HUES64 (cell line): Measurements from ENCODE around the gene ZNF184.
A peak's percentile ranks its signal among the peaks of the same experiment; 100 is the strongest.

ENCODE experiments used
- H3K27ac ChIP-seq: 2 replicates; pipeline ENCODE4 v1.7.0; 2013; ENCODE audit warnings: low read depth, low read length, inconsistent platforms
- H3K27me3 ChIP-seq: 2 replicates; pipeline ENCODE4 v1.6.1; 2013; ENCODE audit warnings: mild to moderate bottlenecking, low read length; ENCODE audit not compliant: insufficient read depth
- H3K36me3 ChIP-seq: 2 replicates; pipeline ENCODE4 v1.6.1; 2013; ENCODE audit warnings: mild to moderate bottlenecking, low read length; ENCODE audit not compliant: insufficient read depth
- H3K4me1 ChIP-seq: 2 replicates; pipeline ENCODE4 v1.6.1; 2013; ENCODE audit warnings: mild to moderate bottlenecking, low read length, moderate library complexity; ENCODE audit not compliant: insufficient read depth
- H3K4me3 ChIP-seq: 2 replicates; pipeline ENCODE4 v1.5.1; 2013; ENCODE audit warnings: mild to moderate bottlenecking, low read length, moderate library complexity
- H3K9ac ChIP-seq: 2 replicates; pipeline ENCODE4 v1.6.1; 2013; ENCODE audit warnings: mild to moderate bottlenecking, low read depth, low read length
- H3K9me3 ChIP-seq: 2 replicates; pipeline ENCODE4 v1.6.1; 2013; ENCODE audit warnings: low read depth, low read length; ENCODE audit not compliant: insufficient read depth
- WGBS: fragments of 150-250, 120-280 bp; methylation state at CpG from one replicate; pipeline ENCODE4 v1.1.7; 2013; ENCODE audit warnings: missing lambda C conversion rate; 5-methylcytosine and 5-hydroxymethylcytosine counted together

The ZNF184 gene

DNA sequence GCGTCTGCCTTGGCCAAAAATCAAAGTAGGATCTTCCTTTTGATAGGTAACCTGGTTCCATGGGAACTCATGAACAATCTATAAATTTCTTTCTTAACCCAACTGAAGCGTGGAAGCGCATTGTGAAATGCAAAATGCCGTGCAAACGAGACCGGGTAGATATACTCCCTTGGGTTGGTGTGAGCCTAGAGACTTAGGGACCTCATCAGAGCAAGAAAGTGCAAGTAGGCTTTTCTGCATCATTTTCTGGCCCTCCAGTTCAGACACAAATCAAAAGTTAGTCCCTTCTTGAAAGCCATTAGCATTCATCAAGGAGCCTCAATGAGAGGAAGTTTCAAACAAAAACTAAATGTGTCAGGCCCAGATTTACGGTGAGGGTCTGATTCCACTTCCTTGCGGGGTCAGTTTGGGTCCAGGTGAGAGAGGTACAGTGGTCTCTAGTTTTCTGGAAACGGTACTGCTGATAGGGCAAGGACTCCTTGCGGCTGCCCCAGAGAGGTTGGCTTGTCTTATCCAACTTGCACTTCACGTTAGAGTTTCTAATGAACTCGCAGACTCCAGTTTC lies 5.3 kb upstream of the ZNF184 start:
- 33% methylated on average over 11 of the region's 12 CpGs for WGBS
- no peaks in the 10 kb centered on the region for H3K9me3 ChIP-seq
- no peak overlapping the region for H3K27ac ChIP-seq
- H3K4me1 ChIP-seq = peaks cover 8% of the 10 kb centered on the region
- no peaks in the 10 kb centered on the region for H3K36me3 ChIP-seq
- H3K9ac ChIP-seq = no peak overlapping the region
- peak overlapping the region; percentile 88 for H3K4me3 ChIP-seq
- peaks cover 13% of the 10 kb centered on the region for H3K27me3 ChIP-seq

DNA sequence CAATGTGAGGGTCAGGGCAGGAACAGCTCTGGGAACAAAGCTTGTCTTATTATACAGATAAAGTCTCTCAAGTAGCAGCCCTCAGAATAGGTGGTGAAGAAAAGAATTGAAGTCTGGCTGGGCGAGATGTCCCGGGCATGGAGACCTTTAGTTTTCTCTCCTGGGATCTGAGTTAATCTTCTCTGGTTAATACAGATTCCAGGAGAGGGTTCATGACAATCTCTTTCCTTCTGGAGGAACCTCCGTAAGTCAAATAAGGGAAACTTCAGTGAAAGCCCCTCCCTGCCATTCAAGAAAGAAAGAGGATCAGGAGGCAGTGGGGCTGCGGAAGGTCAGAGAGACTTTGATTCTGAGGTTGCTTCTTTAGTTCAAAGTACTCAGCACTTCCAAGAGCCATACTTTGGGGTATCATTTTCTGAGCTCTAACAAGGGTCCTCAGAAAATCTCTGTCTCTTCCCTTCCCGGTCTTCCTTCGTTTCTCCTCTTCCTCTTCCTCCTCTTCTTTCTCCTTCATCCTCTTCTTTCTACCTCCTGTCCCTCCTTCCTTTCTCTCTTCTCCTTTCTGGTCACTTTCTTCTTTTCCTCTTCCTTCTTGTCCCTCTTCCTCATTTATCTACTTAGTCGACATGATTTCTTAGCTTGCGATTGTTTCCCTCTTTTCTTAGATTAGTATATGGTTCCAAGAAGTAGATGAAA lies 4.6 kb upstream of the ZNF184 start:
- no peak overlapping the region for H3K27ac ChIP-seq

DNA sequence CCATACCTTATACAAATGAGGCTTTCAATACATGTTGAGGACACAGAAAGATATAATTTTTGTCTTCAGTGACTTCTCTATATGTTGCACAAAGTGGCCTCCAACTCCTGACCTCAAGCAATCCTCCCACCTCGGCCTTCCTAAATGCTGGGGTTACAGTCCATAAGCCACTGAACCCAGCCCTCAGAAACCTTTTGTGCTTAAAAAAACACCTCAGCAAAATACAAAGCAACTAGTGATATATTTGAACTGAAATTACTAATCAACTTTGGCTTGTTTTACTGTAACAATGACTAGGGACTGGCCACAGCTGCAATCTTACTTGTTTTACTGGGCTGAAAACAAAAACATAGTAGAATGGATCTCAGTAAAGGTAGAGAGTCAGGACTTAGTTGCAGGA lies 3.2 kb upstream of the ZNF184 start:
- Histone ChIP-seq H3K4me1 (peaks cover 8% of the 10 kb centered on the region), H3K27ac (no peak overlapping the region), H3K9me3 (no peaks in the 10 kb centered on the region), H3K4me3 (no peak overlapping the region), H3K27me3 (peaks cover 13% of the 10 kb centered on the region), H3K9ac (no peak overlapping the region), H3K36me3 (no peaks in the 10 kb centered on the region)
- 93% methylated on average over 1 of the region's 1 CpG for WGBS

More for the DNA sequence above, 4.6 kb upstream of the ZNF184 start:
- no peaks in the 10 kb centered on the region for H3K9me3 ChIP-seq
- H3K9ac ChIP-seq = no peak overlapping the region
- no peaks in the 10 kb centered on the region for H3K36me3 ChIP-seq
- H3K27me3 ChIP-seq = peaks cover 13% of the 10 kb centered on the region
- H3K4me1 ChIP-seq = peaks cover 8% of the 10 kb centered on the region
- peak overlapping the region; percentile 88 for H3K4me3 ChIP-seq
- 76% methylated on average over 7 of the region's 8 CpGs for WGBS

DNA sequence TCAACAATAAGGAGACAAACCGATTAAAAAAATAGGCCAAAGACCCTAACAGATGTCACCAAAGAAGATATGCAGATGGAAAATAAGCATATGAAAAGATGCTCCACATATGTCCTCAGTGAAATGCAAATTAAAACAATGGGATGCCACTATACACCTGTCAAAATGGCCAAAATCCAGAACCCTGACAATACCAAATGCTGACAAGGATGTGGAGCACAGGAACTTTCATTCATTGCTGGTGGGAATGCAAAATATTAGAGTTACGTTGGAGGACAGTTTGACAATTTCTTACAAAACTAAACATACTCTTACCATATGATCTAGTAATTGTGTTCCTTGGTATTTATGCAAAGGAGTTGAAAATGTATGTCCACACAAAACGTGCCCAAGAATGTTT lies 1.8 kb upstream of the ZNF184 start:
- Histone ChIP-seq H3K9ac (no peak overlapping the region), H3K36me3 (peaks cover 2% of the 10 kb centered on the region; the same call in 1 of the 2 replicates), H3K4me3 (no peak overlapping the region), H3K27ac (no peak overlapping the region), H3K4me1 (peaks cover 8% of the 10 kb centered on the region), H3K9me3 (no peaks in the 10 kb centered on the region), H3K27me3 (peaks cover 13% of the 10 kb centered on the region)
- 90% methylated on average over 2 of the region's 3 CpGs for WGBS

DNA sequence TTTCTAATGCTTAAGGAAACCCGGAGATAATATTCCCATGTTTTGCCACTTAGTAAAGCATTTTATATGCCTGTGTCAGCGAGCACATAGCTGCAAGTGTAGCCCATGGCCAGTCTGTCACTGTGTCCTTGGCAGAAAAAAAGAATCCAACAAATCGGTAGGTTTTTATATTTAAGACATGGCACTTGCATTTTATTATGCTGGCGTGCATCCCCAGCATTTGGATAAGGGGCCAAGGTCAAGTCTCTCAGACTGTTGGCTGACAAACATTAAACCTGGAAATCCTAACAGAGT lies 1.2 kb upstream of the ZNF184 start:
- H3K27ac ChIP-seq = no peak overlapping the region; the same call in 1 of the 2 replicates
- 84% methylated on average over 4 of the region's 4 CpGs for WGBS
- peak overlapping the region; percentile 89 for H3K4me3 ChIP-seq
- peaks cover 4% of the 10 kb centered on the region; the same call in 1 of the 2 replicates for H3K36me3 ChIP-seq
- H3K4me1 ChIP-seq = peaks cover 8% of the 10 kb centered on the region
- H3K9ac ChIP-seq = no peak overlapping the region
- H3K27me3 ChIP-seq = peaks cover 13% of the 10 kb centered on the region
- no peaks in the 10 kb centered on the region for H3K9me3 ChIP-seq

DNA sequence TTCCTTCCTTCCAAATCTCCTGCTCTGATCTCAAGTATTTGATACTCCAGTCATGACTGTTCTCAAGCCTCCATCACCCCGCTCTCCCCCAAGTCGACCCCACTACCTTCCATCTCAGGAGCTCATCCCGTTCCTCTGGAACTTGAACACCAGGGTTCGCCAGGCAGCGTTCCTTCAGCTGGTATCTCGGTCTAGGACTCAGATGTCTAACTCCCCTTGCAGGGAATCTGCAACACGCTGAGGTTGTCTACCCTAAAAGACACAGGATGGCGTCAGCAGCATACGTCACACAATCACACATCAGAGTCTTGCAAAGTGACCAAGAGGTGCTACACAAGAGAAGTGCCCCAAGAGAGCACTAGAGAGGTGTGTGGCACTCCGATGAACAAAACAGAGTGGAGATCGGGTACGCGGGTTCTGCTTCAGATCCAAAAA lies 706 bp downstream of the ZNF184 start:
- Histone ChIP-seq H3K4me1 (0 out of 2 replicates have a peak, but pooled peaks cover 3% of the 10 kb centered on the region), H3K27me3 (0 out of 2 replicates have a peak, but pooled peaks cover 4% of the 10 kb centered on the region), H3K36me3 (peaks cover 23% of the 10 kb centered on the region), H3K9ac (peak overlapping the region; percentile 90), H3K27ac (peak overlapping the region; percentile 91), H3K9me3 (no peaks in the 10 kb centered on the region), H3K4me3 (peak overlapping the region; percentile 89)
- 3% methylated on average over 13 of the region's 13 CpGs for WGBS

DNA sequence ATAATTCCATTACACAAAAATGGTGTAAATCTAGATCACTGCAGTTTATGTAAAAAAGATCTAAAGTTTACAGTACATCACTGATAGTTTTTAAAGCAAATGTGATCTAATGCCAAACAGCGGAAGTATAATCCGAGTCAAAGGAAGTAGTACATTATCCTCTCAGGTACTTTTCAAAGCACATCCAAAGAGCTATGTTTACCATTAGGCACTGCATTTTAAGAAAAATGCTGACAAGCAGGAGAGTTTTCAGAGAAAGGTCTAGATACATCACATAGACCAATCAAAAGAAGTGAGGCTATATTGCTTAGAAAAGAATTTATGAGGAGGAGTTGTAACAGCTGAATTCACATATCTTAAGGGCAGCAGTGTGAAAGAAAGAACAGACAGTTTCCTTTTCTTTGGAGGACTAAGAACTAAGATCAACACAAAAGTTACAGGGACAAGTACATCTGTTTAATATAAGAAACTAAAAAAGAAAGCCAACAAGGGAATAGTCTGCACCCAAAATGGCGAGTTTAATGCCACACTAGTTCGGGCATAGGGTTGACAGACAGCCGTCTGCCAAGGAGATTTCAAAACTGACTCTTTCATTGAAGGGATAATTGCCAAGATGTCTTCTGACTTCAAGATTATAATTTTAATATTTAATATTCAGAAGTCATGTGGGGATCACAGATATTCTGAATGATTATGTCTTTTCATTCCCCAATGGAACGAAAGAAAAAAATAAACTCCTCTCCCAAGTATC lies 1.4 kb downstream of the ZNF184 start:
- 76% methylated on average over 6 of the region's 6 CpGs for WGBS
- Histone ChIP-seq H3K9ac (peak overlapping the region; percentile 90; the same call in 1 of the 2 replicates), H3K27me3 (no peaks in the 10 kb centered on the region), H3K4me1 (no peaks in the 10 kb centered on the region), H3K36me3 (peaks cover 30% of the 10 kb centered on the region), H3K9me3 (no peaks in the 10 kb centered on the region), H3K27ac (no peak overlapping the region), H3K4me3 (peak overlapping the region; percentile 89)

DNA sequence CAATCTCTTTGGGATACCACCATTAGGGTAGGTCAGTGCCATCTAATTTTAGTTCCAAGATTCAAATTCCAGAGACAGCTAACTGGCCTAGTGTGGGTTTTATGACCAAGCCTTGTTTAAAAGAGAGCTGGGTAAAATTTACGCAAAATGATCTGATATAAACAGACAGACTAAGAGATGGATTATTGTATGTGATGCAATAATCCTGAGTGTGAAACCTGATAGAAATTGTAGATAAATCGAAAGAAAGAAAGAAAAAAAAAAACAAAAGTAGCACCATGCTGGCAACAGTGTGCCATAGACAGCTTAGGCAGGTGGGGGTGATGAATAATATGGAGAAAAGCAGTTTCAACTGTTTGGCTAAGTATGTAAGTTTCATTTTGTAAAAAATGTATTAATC lies 2.9 kb downstream of the ZNF184 start:
- H3K4me3 ChIP-seq = no peak overlapping the region
- no peak overlapping the region for H3K9ac ChIP-seq
- H3K4me1 ChIP-seq = no peaks in the 10 kb centered on the region
- H3K27me3 ChIP-seq = no peaks in the 10 kb centered on the region
- H3K27ac ChIP-seq = no peak overlapping the region
- no peaks in the 10 kb centered on the region for H3K9me3 ChIP-seq
- WGBS = 93% methylated on average over 2 of the region's 2 CpGs
- peaks cover 41% of the 10 kb centered on the region for H3K36me3 ChIP-seq

DNA sequence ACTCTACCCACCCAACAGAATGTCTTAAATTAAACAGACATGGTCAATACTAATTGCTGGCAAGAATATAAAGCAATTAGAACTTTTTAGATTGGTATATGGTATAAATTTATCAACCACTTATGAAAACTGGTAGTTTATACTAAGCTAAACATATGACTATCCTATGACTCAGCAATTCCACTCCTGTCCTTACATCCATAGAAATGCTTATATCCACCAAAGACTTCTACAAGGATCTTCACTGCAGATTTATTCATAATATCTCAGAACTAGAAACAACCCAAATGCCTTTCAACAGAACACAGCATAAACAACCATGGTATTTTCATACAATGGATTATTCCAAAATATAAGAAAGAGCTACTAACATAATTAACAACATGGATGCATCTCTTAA lies 4.6 kb downstream of the ZNF184 start:
- H3K27ac ChIP-seq = no peak overlapping the region
- H3K4me3 ChIP-seq = no peak overlapping the region
- H3K9ac ChIP-seq = no peak overlapping the region
- H3K4me1 ChIP-seq = no peaks in the 10 kb centered on the region
- peaks cover 53% of the 10 kb centered on the region for H3K36me3 ChIP-seq
- peaks cover 9% of the 10 kb centered on the region; the same call in 1 of the 2 replicates for H3K9me3 ChIP-seq
- H3K27me3 ChIP-seq = no peaks in the 10 kb centered on the region

DNA sequence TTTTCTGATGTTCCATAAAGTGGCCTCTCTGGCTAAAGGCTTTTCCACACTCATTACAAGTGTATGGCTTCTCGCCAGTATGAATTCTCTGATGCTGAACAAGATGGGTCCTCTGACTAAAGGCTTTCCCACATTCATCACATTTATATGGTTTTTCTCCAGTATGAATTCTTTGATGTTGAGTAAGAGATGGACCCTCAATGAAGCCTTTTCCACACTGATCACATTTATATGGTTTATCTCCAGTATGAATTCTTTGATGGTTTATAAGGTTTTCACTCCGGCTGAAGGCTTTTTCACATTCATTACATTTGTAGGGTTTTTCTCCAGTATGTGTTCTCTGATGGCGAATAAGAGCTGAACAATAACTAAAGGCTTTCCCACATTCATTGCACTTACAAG lies 20.4 kb downstream of the ZNF184 start:
- WGBS = 84% methylated on average over 1 of the region's 3 CpGs
- peaks cover 90% of the 10 kb centered on the region for H3K9me3 ChIP-seq
- H3K4me3 ChIP-seq = 0 out of 2 replicates have a peak overlapping the region, but pooled peaks have one; percentile 2
- no peaks in the 10 kb centered on the region for H3K4me1 ChIP-seq
- H3K27ac ChIP-seq = no peak overlapping the region
- peaks cover 79% of the 10 kb centered on the region for H3K36me3 ChIP-seq
- H3K9ac ChIP-seq = no peak overlapping the region
- no peaks in the 10 kb centered on the region for H3K27me3 ChIP-seq

DNA sequence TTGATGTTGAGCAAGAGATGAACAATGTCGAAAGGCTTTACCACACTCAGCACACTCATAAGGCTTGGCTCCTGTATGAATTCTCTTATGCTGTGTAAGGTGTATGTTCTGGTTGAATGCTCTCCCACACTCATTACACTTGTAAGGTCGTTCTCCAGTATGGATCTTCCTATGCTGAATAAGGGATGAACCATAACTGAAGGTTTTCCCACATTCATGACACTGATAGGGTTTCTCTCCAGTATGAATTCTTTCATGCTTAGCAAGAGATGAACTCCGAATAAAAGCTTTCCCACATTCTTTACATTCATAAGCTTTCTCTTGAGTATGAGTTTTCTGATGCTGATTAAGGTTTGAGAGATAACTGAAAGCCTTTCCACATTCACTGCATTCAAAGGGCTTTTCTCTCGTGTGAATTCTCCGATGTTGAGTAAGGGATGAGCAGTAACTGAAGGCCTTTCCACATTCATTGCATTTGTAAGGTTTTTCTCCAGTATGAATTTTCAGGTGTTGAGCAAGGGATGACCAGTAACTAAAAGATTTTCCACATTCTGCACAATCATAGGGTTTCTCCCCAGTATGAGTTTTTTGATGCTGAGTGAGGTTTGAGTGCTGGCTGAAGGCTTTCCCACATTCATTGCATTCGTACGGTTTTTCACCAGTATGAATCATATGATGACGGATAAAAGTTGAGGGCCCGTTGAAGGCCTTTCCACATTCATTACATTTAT lies 21.1 kb downstream of the ZNF184 start:
- no peak overlapping the region for H3K27ac ChIP-seq
- peaks cover 72% of the 10 kb centered on the region for H3K36me3 ChIP-seq
- no peaks in the 10 kb centered on the region for H3K27me3 ChIP-seq
- H3K9ac ChIP-seq = no peak overlapping the region
- H3K9me3 ChIP-seq = peaks cover 83% of the 10 kb centered on the region
- H3K4me3 ChIP-seq = no peak overlapping the region; the same call in 1 of the 2 replicates
- 96% methylated on average over 7 of the region's 9 CpGs for WGBS
- no peaks in the 10 kb centered on the region for H3K4me1 ChIP-seq
